ENCODE measurements around the gene HBEGF. TPM values are rescaled to one million over a fixed set of nuclear protein-coding genes. Genes with fewer than 3 reads are reported as not detected.
A peak's percentile ranks its signal among the peaks of the same experiment; 100 is the strongest.

HBEGF gene
- 73.9 TPM for total RNA-seq
- long read RNA-seq, transcript HBEGF-202 (2 exons, 1,230 nt): minor isoform, 25 of 110 reads
- long read RNA-seq, transcript HBEGF-201 (6 exons, 2,386 nt): major isoform, 66 of 110 reads
- long read RNA-seq, partial matches to known transcripts: 18 of 110 reads
- long read RNA-seq, other reads (novel, unspliced or antisense): 1 of 110 reads

- intact Hi-C loops (cut with DNase I): loop anchor here (1.0 to 5.0 kb wide), 3 partner anchors 50 to 169 kb away; partner anchors contain the start of gene CYSTM1
Observed at GRCh38 chr5:140346348-140347221, at the start of gene HBEGF. TSS of gene HBEGF (minus strand) at chr5:140346603. CDS start at chr5:140346328, 275 bp downstream.

GRCh38 chr5:140393738-140394137 is 47.3 kb upstream of the HBEGF start:
- intact Hi-C loops (cut with DNase I): no loop called here
- no peak for DNase-seq (ENCODE audit: low spot score)

More at GRCh38 chr5:140346348-140347221, at the start of gene HBEGF:
- peak; percentile 94 for DNase-seq (ENCODE audit: low spot score)

GRCh38 chr5:140391732-140392131 is 45.3 kb upstream of the HBEGF start:
- no peak for DNase-seq (ENCODE audit: low spot score)
- intact Hi-C loops (cut with DNase I): no loop called here

GRCh38 chr5:140391312-140391711 is 44.9 kb upstream of the HBEGF start:
- intact Hi-C loops (cut with DNase I): no loop called here
- no peak for DNase-seq (ENCODE audit: low spot score)

GRCh38 chr5:140388052-140388451 is 41.6 kb upstream of the HBEGF start:
- DNase-seq (ENCODE audit: low spot score): no peak
- intact Hi-C loops (cut with DNase I): no loop called here

GRCh38 chr5:140383300-140383699 is 36.9 kb upstream of the HBEGF start:
- intact Hi-C loops (cut with DNase I): no loop called here
- DNase-seq (ENCODE audit: low spot score): no peak

GRCh38 chr5:140382866-140383265 is 36.5 kb upstream of the HBEGF start:
- intact Hi-C loops (cut with DNase I): no loop called here

GRCh38 chr5:140381972-140382371 is 35.6 kb upstream of the HBEGF start:
- intact Hi-C loops (cut with DNase I): no loop called here
- no peak for DNase-seq (ENCODE audit: low spot score)

More at GRCh38 chr5:140382866-140383265, 36.5 kb upstream of the HBEGF start:
- no peak for DNase-seq (ENCODE audit: low spot score)

- no peak for DNase-seq (ENCODE audit: low spot score)
- intact Hi-C loops (cut with DNase I): no loop called here
Observed at GRCh38 chr5:140381351-140381750, 34.9 kb upstream of the HBEGF start.

GRCh38 chr5:140372971-140373487 is 26.6 kb upstream of the HBEGF start:
- intact Hi-C loops (cut with DNase I): loop anchor here (5.0 kb wide), 2 partner anchors 259 to 339 kb away; partner anchors contain the start of gene CD14

GRCh38 chr5:140371356-140372151 is 25.2 kb upstream of the HBEGF start:
- intact Hi-C loops (cut with DNase I): loop anchor here (5.0 kb wide), 2 partner anchors 261 to 341 kb away; partner anchors contain the start of gene CD14
- DNase-seq (ENCODE audit: low spot score): no peak

More at GRCh38 chr5:140372971-140373487, 26.6 kb upstream of the HBEGF start:
- DNase-seq (ENCODE audit: low spot score): peak; percentile 82

- intact Hi-C loops (cut with DNase I): no loop called here
- DNase-seq (ENCODE audit: low spot score): no peak
Observed at GRCh38 chr5:140367256-140368013, 21.0 kb upstream of the HBEGF start.

GRCh38 chr5:140366589-140367255 is 20.3 kb upstream of the HBEGF start:
- no peak for DNase-seq (ENCODE audit: low spot score)
- intact Hi-C loops (cut with DNase I): no loop called here

GRCh38 chr5:140365941-140366340 is 19.5 kb upstream of the HBEGF start:
- intact Hi-C loops (cut with DNase I): no loop called here
- peak; percentile 72 for DNase-seq (ENCODE audit: low spot score)

GRCh38 chr5:140365282-140365681 is 18.9 kb upstream of the HBEGF start:
- intact Hi-C loops (cut with DNase I): no loop called here
- peak; percentile 17 for DNase-seq (ENCODE audit: low spot score)

- peak; percentile 61 for DNase-seq (ENCODE audit: low spot score)
- intact Hi-C loops (cut with DNase I): no loop called here
Observed at GRCh38 chr5:140364472-140364765, 18.0 kb upstream of the HBEGF start.

GRCh38 chr5:140363631-140364471 is 17.4 kb upstream of the HBEGF start:
- intact Hi-C loops (cut with DNase I): no loop called here
- peak; percentile 57 for DNase-seq (ENCODE audit: low spot score)
